Measurements from ENCODE around the gene RTL10. TPM values are rescaled to one million over a fixed set of nuclear protein-coding genes. Genes with fewer than 3 reads are reported as not detected.

Gene RTL10
- 9.5 and 13.1 TPM in 2 replicates for polyA plus RNA-seq (2011; rRNA removed)
- 18.6 and 21.3 TPM in 2 replicates for polyA minus RNA-seq (2011; rRNA and poly(A)+ RNA removed)

GRCh38 chr22:19854778-19855503 lies at the start of gene RTL10, which contains the start of gene GNB1L:
Gene RTL10 (minus strand): TSS chr22:19854874. CDS start chr22:19852261, 2,613 bp downstream.
Gene GNB1L (minus strand): TSS chr22:19854874. CDS start chr22:19821355, 33,519 bp downstream.
- POLR2A ChIA-PET, result interaction anchor here (0.7 to 1.3 kb wide), 7 partner anchors 10 to 103 kb away, joined by 3 to 6 read pairs (median 3); no protein-coding TSS in a partner anchor
- CTCF ChIA-PET, result interaction anchor here (0.7 to 1.6 kb wide), 2 partner anchors 124 to 125 kb away, joined by 3 to 7 read pairs; no protein-coding TSS in a partner anchor
- Histone ChIP-seq H3K27me3 (ENCODE audit: control insufficient read depth, insufficient read depth, low read length) (no peaks in the 10 kb centered on the region), H3K4me3 (ENCODE audit: low read depth, low read length) (peak within 1 kb of the TSS; percentile 87), H3K27ac (ENCODE audit: low read depth, low read length) (peak within 1 kb of the TSS; percentile 84), H3K9me3 (ENCODE audit: control insufficient read depth, insufficient read depth, low read length) (no peaks in the 10 kb centered on the region; the same call in 1 of the 2 replicates)
- DNase-seq (ENCODE audit: low read depth, low spot score), result peak; percentile 88
- peak; percentile 20; the same call in 1 of the 2 replicates for TF ChIP-seq CTCF (IDR thresholded peaks at IDR 0.05; ENCODE audit: low read depth, low read length)

GRCh38 chr22:19904174-19904856 lies 49.6 kb upstream of the RTL10 start:
- no peak for TF ChIP-seq CTCF (IDR thresholded peaks at IDR 0.05; ENCODE audit: low read depth, low read length)
- Histone ChIP-seq H3K27ac (ENCODE audit: low read depth, low read length) (no peak overlapping the region), H3K4me3 (ENCODE audit: low read depth, low read length) (no peak overlapping the region), H3K9me3 (ENCODE audit: control insufficient read depth, insufficient read depth, low read length) (no peaks in the 10 kb centered on the region; the same call in 1 of the 2 replicates), H3K27me3 (ENCODE audit: control insufficient read depth, insufficient read depth, low read length) (no peaks in the 10 kb centered on the region)
- CTCF ChIA-PET, result interaction anchor here (1.2 to 7.0 kb wide), 2 partner anchors 43 to 174 kb away, joined by 4 to 49 read pairs; no protein-coding TSS in a partner anchor
- POLR2A ChIA-PET, result interaction anchor here (1.1 to 1.4 kb wide), 2 partner anchors 49 to 174 kb away, joined by 3 to 4 read pairs; no protein-coding TSS in a partner anchor
- DNase-seq (ENCODE audit: low read depth, low spot score), result no peak

GRCh38 chr22:19903513-19903912 lies 48.8 kb upstream of the RTL10 start:
- CTCF ChIA-PET, result interaction anchor here (7.0 kb wide), 1 partner anchor 173 kb away, joined by 49 read pairs; no protein-coding TSS in a partner anchor
- no peaks in the 10 kb centered on the region for H3K27me3 ChIP-seq (ENCODE audit: control insufficient read depth, insufficient read depth, low read length)
- no peak overlapping the region for H3K27ac ChIP-seq (ENCODE audit: low read depth, low read length)
- no peak for DNase-seq (ENCODE audit: low read depth, low spot score)
- no peak for TF ChIP-seq CTCF (IDR thresholded peaks at IDR 0.05; ENCODE audit: low read depth, low read length)
- H3K4me3 ChIP-seq (ENCODE audit: low read depth, low read length), result no peak overlapping the region
- POLR2A ChIA-PET, result no interaction called here
- no peaks in the 10 kb centered on the region; the same call in 1 of the 2 replicates for H3K9me3 ChIP-seq (ENCODE audit: control insufficient read depth, insufficient read depth, low read length)

- no peak for DNase-seq (ENCODE audit: low read depth, low spot score)
- TF ChIP-seq CTCF (IDR thresholded peaks at IDR 0.05; ENCODE audit: low read depth, low read length), result no peak
- Histone ChIP-seq H3K27ac (ENCODE audit: low read depth, low read length) (no peak overlapping the region), H3K9me3 (ENCODE audit: control insufficient read depth, insufficient read depth, low read length) (no peaks in the 10 kb centered on the region; the same call in 1 of the 2 replicates), H3K27me3 (ENCODE audit: control insufficient read depth, insufficient read depth, low read length) (no peaks in the 10 kb centered on the region), H3K4me3 (ENCODE audit: low read depth, low read length) (no peak overlapping the region)
- ChIA-PET CTCF (interaction anchor here (7.0 kb wide), 1 partner anchor 173 kb away, joined by 49 read pairs; no protein-coding TSS in a partner anchor), POLR2A (no interaction called here)
These were observed 48.4 kb upstream of the RTL10 start for GRCh38 chr22:19903031-19903430.
